B cell (primary cell): ENCODE results near the gene SMARCD2. TPM values are rescaled to one million over a fixed set of nuclear protein-coding genes. Genes with fewer than 3 reads are reported as not detected.

ENCODE experiments used
- ATAC-seq: fragments of 200-7000 bp; cut with Tn5 transposase; one replicate; pipeline ENCODE4 v1.10.0; 2021; ENCODE audit warnings: low read depth, mild to moderate bottlenecking, moderate number of reproducible peaks, moderate library complexity
- CTCF ChIA-PET: fragments of 350-600 bp; sonication (Branson Sonifier 250); formaldehyde crosslinking; loops from one replicate; lab custom pipeline; 2021; ENCODE audit warnings: antibody characterized with exemption, inconsistent platforms; lab: Charles Lee
- POLR2A ChIA-PET: fragments of 350-600 bp; sonication (Branson Sonifier 250); formaldehyde crosslinking; loops from one replicate; lab custom pipeline; 2021; ENCODE audit warnings: antibody characterized with exemption; lab: Charles Lee
- DNase-seq: peaks from one replicate; pipeline ENCODE4 v3.0.0; 2013
- H2AFZ ChIP-seq: 2 replicates; pipeline ENCODE4 v1.6.1; 2012; ENCODE audit warnings: mild to moderate bottlenecking, low read depth, low read length; ENCODE audit not compliant: insufficient read depth, poor library complexity, severe bottlenecking
- H3K27ac ChIP-seq, 2 donors: 1 replicate in 1 of 2; 2 replicates in 1 of 2; pipeline ENCODE4 v1.5.1; 2012 to 2013; ENCODE audit warnings: low read length in 2 of 2, mild to moderate bottlenecking in 2 of 2, moderate library complexity in 1 of 2
- H3K27me3 ChIP-seq, 4 experiments: fragments of 200-600 bp in 1 of 4; sonication (generic) in 1 of 4; replicated peaks in 1 of 4; 1 replicate in 2 of 4; 2 replicates in 2 of 4; pipeline versions ENCODE4 v1.6.1 to v1.7.0; 2013 to 2016; ENCODE audit warnings: low read length in 3 of 4, mild to moderate bottlenecking in 2 of 4, mixed read lengths in 1 of 4, moderate library complexity in 1 of 4; ENCODE audit not compliant: insufficient read depth in 4 of 4, control insufficient read depth in 3 of 4; ENCODE audit errors: control extremely low read depth in 1 of 4
- H3K36me3 ChIP-seq, 2 experiments: replicated peaks in 1 of 2; 1 replicate in 1 of 2; 2 replicates in 1 of 2; pipeline versions ENCODE4 v1.6.1 to v1.7.1; 2013; ENCODE audit warnings: low read length in 1 of 2; ENCODE audit not compliant: insufficient read depth in 2 of 2, control insufficient read depth in 1 of 2; ENCODE audit errors: control extremely low read depth in 1 of 2, extremely low read depth in 1 of 2
- H3K4me1 ChIP-seq, 2 donors: fragments of 200-600 bp in 1 of 2; sonication (generic) in 1 of 2; 1 replicate in 1 of 2; 2 replicates in 1 of 2; pipeline versions ENCODE4 v1.5.1 to v1.6.1; 2013 to 2017; ENCODE audit warnings: low read length in 2 of 2; ENCODE audit not compliant: control insufficient read depth in 2 of 2, insufficient read depth in 2 of 2
- H3K4me2 ChIP-seq: replicated peaks from 2 replicates; pipeline ENCODE3; 2012; ENCODE audit warnings: mild to moderate bottlenecking, low read depth, low read length; ENCODE audit not compliant: poor library complexity, severe bottlenecking
- H3K4me3 ChIP-seq, 5 experiments: fragments of 200-600 bp in 1 of 5; sonication (generic) in 1 of 5; 1 replicate in 3 of 5; 2 replicates in 2 of 5; pipeline versions ENCODE4 v1.5.1 to v1.7.0; 2011 to 2016; ENCODE audit warnings: low read length in 4 of 5, mild to moderate bottlenecking in 4 of 5, low read depth in 2 of 5, control low read depth in 1 of 5, moderate library complexity in 1 of 5; ENCODE audit not compliant: insufficient read depth in 1 of 5; ENCODE audit errors: control extremely low read depth in 1 of 5, extremely low read depth in 1 of 5
- H3K79me2 ChIP-seq: fragments of 200-600 bp; sonication (generic); one replicate; pipeline ENCODE4 v1.6.0; 2016; ENCODE audit warnings: low read length; ENCODE audit not compliant: control insufficient read depth, insufficient read depth
- H3K9ac ChIP-seq: fragments of 200-600 bp; sonication (generic); 2 replicates; pipeline ENCODE4 v1.6.1; 2017; ENCODE audit warnings: mild to moderate bottlenecking, low read length, moderate library complexity
- H3K9me3 ChIP-seq, 3 donors: one replicate each; pipeline versions ENCODE4 v1.6.1 to v1.7.1; 2013; ENCODE audit warnings: low read length in 2 of 3; ENCODE audit not compliant: control insufficient read depth in 2 of 3, insufficient read depth in 1 of 3; ENCODE audit errors: control extremely low read depth in 1 of 3
- H4K20me1 ChIP-seq: 2 replicates; pipeline ENCODE4 v1.6.0; 2012; ENCODE audit warnings: mild to moderate bottlenecking, low read length; ENCODE audit not compliant: insufficient read depth, control insufficient read depth, poor library complexity, severe bottlenecking
- H3K27ac Mint-ChIP-seq: one replicate; pipeline ENCODE4 v1.8.0; 2021; ENCODE audit warnings: mixed read lengths
- H3K27me3 Mint-ChIP-seq: one replicate; pipeline ENCODE4 v1.8.0; 2021; ENCODE audit warnings: mixed read lengths
- H3K4me1 Mint-ChIP-seq: one replicate; pipeline ENCODE4 v1.8.0; 2021; ENCODE audit warnings: mixed read lengths
- H3K4me3 Mint-ChIP-seq: one replicate; pipeline ENCODE4 v1.8.0; 2021; ENCODE audit warnings: mixed read lengths
- H3K9me3 Mint-ChIP-seq: one replicate; pipeline ENCODE4 v1.8.0; 2022; ENCODE audit warnings: mixed read lengths; ENCODE audit not compliant: insufficient read depth
- CTCF ChIP-seq: fragments of 200-600 bp; IDR thresholded peaks from one replicate; pipeline ENCODE4 v1.8.0; 2022; ENCODE audit warnings: antibody characterized with exemption, mild to moderate bottlenecking
- EZH2 ChIP-seq: IDR thresholded peaks from 2 replicates; pipeline ENCODE4 v1.6.1; 2012; ENCODE audit warnings: borderline replicate concordance, low read depth, mild to moderate bottlenecking, moderate library complexity, low read length; ENCODE audit not compliant: insufficient read depth, poor library complexity, severe bottlenecking
- WGBS: methylation state at CpG from one replicate; pipeline ENCODE4 v1.1.5; 2013; ENCODE audit warnings: missing lambda C conversion rate; ENCODE audit not compliant: insufficient coverage; 5-methylcytosine and 5-hydroxymethylcytosine counted together
- intact Hi-C: fragments of 100-400 bp; cut with micrococcal nuclease; formaldehyde crosslinking; loops from one replicate; pipeline ENCODE4 v1.10.0; 2022
- polyA plus RNA-seq: library from polyadenylated mRNA; depleted of rRNA; stranded (reverse); fragments of >200 nt; gene quantifications from 2 replicates; pipeline ENCODE4 v1.2.3, GENCODE V29; 2012
- total RNA-seq, 2 donors: library from RNA; stranded (reverse); fragments of 120-200 nt in 1 of 2; gene quantifications; 1 replicate in 1 of 2; 2 replicates in 1 of 2; pipeline versions ENCODE4 v1.2.3 to v1.2.4, GENCODE V29; 2013 to 2022

SMARCD2 gene
- total and polyA plus RNA-seq, 2 donors (not counting 1 experiment from before 2014, with no cell fraction given): 60.6 to 124 TPM

GRCh38 chr17:63833026-63833740 is 9.3 kb downstream of the SMARCD2 start:
- no peaks in the 10 kb centered on the region for H3K9me3 ChIP-seq
- TF ChIP-seq EZH2: no peak
- no peak for TF ChIP-seq CTCF
- no peaks in the 10 kb centered on the region for H3K27me3 Mint-ChIP-seq
- 98% methylated on average over 13 of the region's 14 CpGs for WGBS
- intact Hi-C loops: no loop called here
- POLR2A ChIA-PET: interaction anchor here (0.8 kb wide), 1 partner anchor 10 kb away, joined by 5 read pairs; no protein-coding TSS in a partner anchor
- no peak overlapping the region for H3K4me2 ChIP-seq
- CTCF ChIA-PET: interaction anchor here (0.6 to 2.9 kb wide), 7 partner anchors 10 to 221 kb away, joined by 3 to 14 read pairs (median 5); no protein-coding TSS in a partner anchor
- H3K9ac ChIP-seq: no peak overlapping the region
- peaks cover 42% of the 10 kb centered on the region for H3K79me2 ChIP-seq
- no peak overlapping the region for H3K27ac ChIP-seq
- H4K20me1 ChIP-seq: peaks cover 32% of the 10 kb centered on the region
- no peak overlapping the region for H2AFZ ChIP-seq
- H3K4me3 ChIP-seq: no peak overlapping the region
- ATAC-seq (no peak), DNase-seq (no peak)
- no peaks in the 10 kb centered on the region for H3K27me3 ChIP-seq
- peaks cover 44% of the 10 kb centered on the region for H3K4me1 Mint-ChIP-seq
- no peaks in the 10 kb centered on the region for H3K9me3 Mint-ChIP-seq
- H3K4me1 ChIP-seq: peaks cover 19 to 32% of the 10 kb centered on the region in 2 donors
- no peak overlapping the region for H3K27ac Mint-ChIP-seq
- peaks cover 2 to 87% of the 10 kb centered on the region in 2 experiments for H3K36me3 ChIP-seq
- H3K4me3 Mint-ChIP-seq: no peak overlapping the region

GRCh38 chr17:63832455-63832854 is 10.0 kb downstream of the SMARCD2 start:
- WGBS: 100% methylated on average over 2 of the region's 2 CpGs
- TF ChIP-seq EZH2 (no peak), CTCF (no peak)
- H4K20me1 ChIP-seq: peaks cover 29% of the 10 kb centered on the region
- DNase-seq (no peak), ATAC-seq (no peak)
- H3K27me3 ChIP-seq: no peaks in the 10 kb centered on the region
- no peak overlapping the region for H3K27ac ChIP-seq
- peaks cover 23 to 35% of the 10 kb centered on the region in 2 donors for H3K4me1 ChIP-seq
- no peaks in the 10 kb centered on the region for H3K27me3 Mint-ChIP-seq
- intact Hi-C loops: no loop called here
- H3K27ac Mint-ChIP-seq: peak overlapping the region; percentile 41
- H2AFZ ChIP-seq: no peak overlapping the region
- peaks cover 41% of the 10 kb centered on the region for H3K79me2 ChIP-seq
- POLR2A ChIA-PET: interaction anchor here (0.8 kb wide), 1 partner anchor 11 kb away, joined by 5 read pairs; no protein-coding TSS in a partner anchor
- peaks cover 48% of the 10 kb centered on the region for H3K4me1 Mint-ChIP-seq
- H3K9me3 ChIP-seq: no peaks in the 10 kb centered on the region
- H3K9me3 Mint-ChIP-seq: no peaks in the 10 kb centered on the region
- H3K4me3 ChIP-seq: no peak overlapping the region
- H3K4me2 ChIP-seq: no peak overlapping the region
- CTCF ChIA-PET: interaction anchor here (1.1 to 1.4 kb wide), 3 partner anchors 8 to 134 kb away, joined by 3 to 6 read pairs (median 3); no protein-coding TSS in a partner anchor
- H3K4me3 Mint-ChIP-seq: no peak overlapping the region
- peaks cover 2 to 85% of the 10 kb centered on the region in 2 experiments for H3K36me3 ChIP-seq
- H3K9ac ChIP-seq: no peak overlapping the region
